K562 (cell line): ENCODE data around the gene SMAP2. TPM values are rescaled to one million over a fixed set of nuclear protein-coding genes. Genes with fewer than 3 reads are reported as not detected.

Source experiments
- ATAC-seq: fragments of 200-7000 bp; cut with Tn5 transposase; 3 replicates; pipeline ENCODE4 v1.9.1; 2020; ENCODE audit warnings: moderate library complexity
- BruUV-seq: library from RNA; stranded (reverse); fragments of 400-500 nt; replicated peaks from 2 replicates; lab custom pipeline; 2021; lab: Mats Ljungman, UMichigan
- CTCF ChIA-PET: fragments of 300-600 bp; formaldehyde crosslinking; extraction: SDS; loops from one replicate; lab custom pipeline; 2021; ENCODE audit warnings: low intra/inter-chr PET ratio; lab: Yijun Ruan, JAX
- POLR2A ChIA-PET: fragments of 300-600, 350-650 bp; sonication (Branson Sonifier 250); formaldehyde crosslinking; extraction: SDS; loops from one replicate; lab custom pipeline; 2021; ENCODE audit warnings: antibody characterized with exemption, inconsistent platforms; lab: Yijun Ruan, JAX
- DNase-seq, 4 experiments: peaks; one replicate each; pipeline versions ENCODE4 v3.0.0 to v3.0.0-alpha.2; 2011 to 2018; ENCODE audit warnings: low spot score in 3 of 4, mixed read lengths in 3 of 4; ENCODE audit errors: extremely low read depth in 1 of 4
- FAIRE-seq: peaks from 2 replicates; lab custom pipeline; 2011; peaks lifted over from hg19 to GRCh38; lab: Jason Lieb, UNC
- H2AFZ ChIP-seq: 2 replicates; pipeline ENCODE4 v1.6.0; 2011; ENCODE audit warnings: low read depth, low read length, control low read depth, inconsistent platforms
- H3K27ac ChIP-seq: fragments of 200-600 bp; 3 replicates; pipeline ENCODE4 v1.8.0; 2011; ENCODE audit warnings: low read depth, mild to moderate bottlenecking, control low read depth, inconsistent platforms, low read length, moderate library complexity, mixed read lengths; ENCODE audit errors: extremely low read depth
- H3K27me3 ChIP-seq, 2 experiments: fragments of 300-600 bp in 1 of 2; 2 replicates in 1 of 2; 3 replicates in 1 of 2; pipeline versions ENCODE4 v1.6.0 to v1.8.0; 2011; ENCODE audit warnings: inconsistent platforms in 2 of 2, low read length in 2 of 2, mild to moderate bottlenecking in 1 of 2, mixed read lengths in 1 of 2, moderate library complexity in 1 of 2; ENCODE audit not compliant: control insufficient read depth in 2 of 2, insufficient read depth in 2 of 2
- H3K36me3 ChIP-seq: fragments of 300-600 bp; 3 replicates; pipeline ENCODE4 v1.8.0; 2011; ENCODE audit warnings: mild to moderate bottlenecking, low read length, inconsistent platforms; ENCODE audit not compliant: control insufficient read depth, insufficient read depth
- H3K4me1 ChIP-seq, 2 experiments: fragments of 200-600 bp in 1 of 2; replicated peaks in 1 of 2; 2 replicates in 1 of 2; 3 replicates in 1 of 2; pipeline versions ENCODE4 v1.5.1 to v1.8.0; 2011; ENCODE audit warnings: inconsistent platforms in 2 of 2, low read length in 2 of 2, mild to moderate bottlenecking in 1 of 2, mixed read lengths in 1 of 2, moderate library complexity in 1 of 2; ENCODE audit not compliant: control insufficient read depth in 2 of 2, insufficient read depth in 2 of 2
- H3K4me2 ChIP-seq: 2 replicates; pipeline ENCODE4 v1.6.1; 2011; ENCODE audit warnings: low read length, control low read depth, inconsistent platforms, mixed read lengths; ENCODE audit not compliant: insufficient read depth
- H3K4me3 ChIP-seq: fragments of 200-600 bp; sonication (generic), shearing (Covaris generic); 2 replicates; pipeline ENCODE4 v1.5.1; 2016; ENCODE audit warnings: control low read depth, inconsistent platforms
- H3K79me2 ChIP-seq: fragments of 200-600 bp; 3 replicates; pipeline ENCODE4 v1.8.0; 2011; ENCODE audit warnings: low read length, inconsistent platforms; ENCODE audit not compliant: control insufficient read depth, insufficient read depth
- H3K9ac ChIP-seq, 2 experiments: 2 replicates each; pipeline versions ENCODE4 v1.6.0 to v1.6.1; 2011; ENCODE audit warnings: low read depth in 2 of 2, low read length in 2 of 2, control low read depth in 1 of 2, inconsistent platforms in 1 of 2, mild to moderate bottlenecking in 1 of 2, mixed read lengths in 1 of 2; ENCODE audit not compliant: insufficient read depth in 1 of 2
- H3K9me1 ChIP-seq: one replicate; pipeline ENCODE4 v1.6.0; 2011; ENCODE audit warnings: inconsistent platforms, mild to moderate bottlenecking, low read length, moderate library complexity; ENCODE audit not compliant: control insufficient read depth, insufficient read depth
- H3K9me3 ChIP-seq: replicated peaks from 2 replicates; pipeline ENCODE4 v1.5.1; 2011; ENCODE audit warnings: low read depth, low read length, inconsistent platforms; ENCODE audit not compliant: control insufficient read depth, insufficient read depth
- H4K20me1 ChIP-seq: replicated peaks from 2 replicates; pipeline ENCODE4 v1.6.1; 2011; ENCODE audit warnings: low read length, inconsistent platforms, mixed read lengths; ENCODE audit not compliant: control insufficient read depth, insufficient read depth
- C11orf30 ChIP-seq: fragments of 450-650 bp; IDR thresholded peaks from 2 replicates; pipeline ENCODE4 v1.6.1; 2016; ENCODE audit warnings: low read depth, mild to moderate bottlenecking
- CCNT2 ChIP-seq: IDR thresholded peaks from 2 replicates; pipeline ENCODE4 v1.6.1; 2011; ENCODE audit warnings: borderline replicate concordance, low read depth, mild to moderate bottlenecking, moderate library complexity, mixed read lengths, low read length; ENCODE audit not compliant: insufficient read length; ENCODE audit errors: extremely low read depth
- CEBPB ChIP-seq: fragments of 450-650 bp; IDR thresholded peaks from 2 replicates; pipeline ENCODE4 v1.6.1; 2016; ENCODE audit warnings: missing genetic modification characterization, missing compliant biosample characterization
- DNMT1 ChIP-seq: fragments of 450-650 bp; IDR thresholded peaks from 2 replicates; pipeline ENCODE4 v1.6.1; 2016; ENCODE audit warnings: antibody characterized with exemption, mild to moderate bottlenecking
- HLTF ChIP-seq: fragments of 450-650 bp; IDR thresholded peaks from 2 replicates; pipeline ENCODE4 v1.6.1; 2016
- KAT8 ChIP-seq: fragments of 450-650 bp; IDR thresholded peaks from 2 replicates; pipeline ENCODE4 v1.6.1; 2016; ENCODE audit warnings: low read depth, mild to moderate bottlenecking
- NCOA2 ChIP-seq, 2 experiments: fragments of 450-650 bp; IDR thresholded peaks; 2 replicates each; pipeline ENCODE4 v1.6.1; 2018; ENCODE audit warnings: mild to moderate bottlenecking in 2 of 2, moderate library complexity in 1 of 2; ENCODE audit not compliant: partially characterized antibody in 2 of 2
- THRB ChIP-seq: fragments of 450-650 bp; formaldehyde crosslinking; conservative IDR thresholded peaks from 2 replicates; pipeline ENCODE4 v1.4.0; 2022; ENCODE audit warnings: mild to moderate bottlenecking, missing genetic modification characterization
- USF1 ChIP-seq: sonication (generic); formaldehyde crosslinking; IDR thresholded peaks from 2 replicates; pipeline ENCODE4 v1.9.0; 2022; ENCODE audit warnings: mild to moderate bottlenecking, missing genetic modification reagents
- ZBTB9 ChIP-seq: fragments of 450-650 bp; formaldehyde crosslinking; IDR thresholded peaks from 2 replicates; pipeline ENCODE4 v1.4.0; 2020; ENCODE audit warnings: mild to moderate bottlenecking, moderate library complexity
- ZFP91 ChIP-seq: sonication (generic); formaldehyde crosslinking; IDR thresholded peaks from 2 replicates; pipeline ENCODE4 v1.8.0; 2022; ENCODE audit warnings: mild to moderate bottlenecking, missing genetic modification reagents
- ZNF121 ChIP-seq: sonication (generic); formaldehyde crosslinking; conservative IDR thresholded peaks from 2 replicates; pipeline ENCODE4 v1.8.0; 2022; ENCODE audit warnings: missing genetic modification reagents
- ZNF184 ChIP-seq: sonication (generic); formaldehyde crosslinking; IDR thresholded peaks from 2 replicates; pipeline ENCODE4 v1.5.0; 2020; ENCODE audit warnings: missing genetic modification reagents
- WGBS: fragments of 100-300 bp; shearing (Covaris generic); methylation state at CpG from one replicate; pipeline ENCODE4 v1.1.6; 2016; ENCODE audit warnings: low coverage, mixed read lengths; ENCODE audit not compliant: insufficient coverage; ENCODE audit errors: missing lambda C conversion rate; 5-methylcytosine and 5-hydroxymethylcytosine counted together
- in situ Hi-C: fragments of 300-500 bp; cut with MboI; formaldehyde crosslinking; loops from 4 replicates; pipeline ENCODE4 v1.15.0; 2018; ENCODE audit warnings: inconsistent platforms, mixed read lengths
- intact Hi-C: fragments of 100-400 bp; cut with micrococcal nuclease; formaldehyde crosslinking; loops from 2 replicates; pipeline ENCODE4 v1.14.2; 2022
- polyA plus RNA-seq, 8 experiments: library from polyadenylated mRNA; depleted of rRNA in 4 of 8; stranded (reverse) in 5 of 8; unstranded in 3 of 8; fragments of >200 nt; fragmentation: Nextera tagmentation in 2 of 8; fragmentation: Illumina TruSeq in 1 of 8; extraction: Ambion mirVana in 2 of 8; extraction: Trizol in 1 of 8; gene quantifications; 2 replicates each; pipeline versions ENCODE4 v1.2.1 to v1.2.3, GENCODE V29; 2011 to 2014; ENCODE audit warnings: inconsistent platforms in 1 of 8, missing spikeins in 1 of 8
- total RNA-seq, 7 experiments: library from RNA; depleted of rRNA in 6 of 7; stranded (reverse); fragments of >200 nt in 6 of 7; fragmentation: Illumina TruSeq in 2 of 7; extraction: Trizol in 2 of 7; gene quantifications; 2 replicates each; pipeline versions ENCODE4 v1.2.1 to v1.2.3, GENCODE V29; 2011 to 2021; ENCODE audit warnings: low replicate concordance in 1 of 7
- TF ChIP-seq, protein P1 (sequence below), 2 experiments: IDR thresholded peaks; 2 replicates each; pipeline ENCODE4 v1.6.1; 2011; ENCODE audit warnings: borderline replicate concordance in 1 of 2, control low read depth in 1 of 2, low read depth in 1 of 2, low read length in 1 of 2, mild to moderate bottlenecking in 1 of 2, mixed read lengths in 1 of 2, moderate library complexity in 1 of 2; ENCODE audit not compliant: insufficient read depth in 1 of 2, insufficient read length in 1 of 2, poor library complexity in 1 of 2, severe bottlenecking in 1 of 2; ENCODE audit errors: extremely low read depth in 1 of 2
- TF ChIP-seq, protein P2 (sequence below): IDR thresholded peaks from 3 replicates; pipeline ENCODE4 v1.6.1; 2011; ENCODE audit warnings: borderline replicate concordance, mild to moderate bottlenecking; ENCODE audit not compliant: insufficient read length, insufficient read depth

Gene SMAP2
- total and polyA plus RNA-seq, 9 of the 15 experiments (the other 6 are each of a cell fraction or from before 2014, with no cell fraction given): 38.7 to 212 (median 94.1) TPM

- Histone ChIP-seq H3K27me3 (no peaks in the 10 kb centered on the region), H3K4me3 (no peak overlapping the region), H4K20me1 (no peaks in the 10 kb centered on the region), H3K9me1 (no peaks in the 10 kb centered on the region), H2AFZ (no peak overlapping the region), H3K27ac (no peak overlapping the region), H3K9ac (no peak overlapping the region), H3K36me3 (no peaks in the 10 kb centered on the region), H3K4me2 (no peak overlapping the region), H3K9me3 (no peaks in the 10 kb centered on the region), H3K4me1 (no peaks in the 10 kb centered on the region), H3K79me2 (no peaks in the 10 kb centered on the region)
- no peak for DNase-seq
- intact Hi-C loops (no loop called here), in situ Hi-C loops (no loop called here)
- no peak for FAIRE-seq
- ChIA-PET CTCF (no interaction called here), POLR2A (no interaction called here)
- BruUV-seq: no TSS peak
- 28% methylated on average over 2 of the region's 2 CpGs for WGBS
- ATAC-seq: no peak
- no peak for TF ChIP-seq ZBTB9 (CRISPR knock-in tag)
- no peak for TF ChIP-seq KAT8
- no peak for TF ChIP-seq HLTF
- no peak for TF ChIP-seq NCOA2 (IDR thresholded peaks at IDR 0.05; ENCODE audit: partially characterized antibody in 2 of 2)
- no peak for TF ChIP-seq ZNF121 (CRISPR knock-in tag)
- TF ChIP-seq, protein P1, sequence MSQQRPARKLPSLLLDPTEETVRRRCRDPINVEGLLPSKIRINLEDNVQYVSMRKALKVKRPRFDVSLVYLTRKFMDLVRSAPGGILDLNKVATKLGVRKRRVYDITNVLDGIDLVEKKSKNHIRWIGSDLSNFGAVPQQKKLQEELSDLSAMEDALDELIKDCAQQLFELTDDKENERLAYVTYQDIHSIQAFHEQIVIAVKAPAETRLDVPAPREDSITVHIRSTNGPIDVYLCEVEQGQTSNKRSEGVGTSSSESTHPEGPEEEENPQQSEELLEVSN (IDR thresholded peaks at IDR 0.05; ENCODE audit: borderline replicate concordance in 1 of 2, extremely low read depth in 1 of 2, insufficient read depth in 1 of 2, insufficient read length in 1 of 2, low read depth in 1 of 2, low read length in 1 of 2, poor library complexity in 1 of 2, severe bottlenecking in 1 of 2): no peak
- TF ChIP-seq ZNF184 (CRISPR knock-in tag): no peak
- TF ChIP-seq DNMT1: no peak
- TF ChIP-seq, protein P2, sequence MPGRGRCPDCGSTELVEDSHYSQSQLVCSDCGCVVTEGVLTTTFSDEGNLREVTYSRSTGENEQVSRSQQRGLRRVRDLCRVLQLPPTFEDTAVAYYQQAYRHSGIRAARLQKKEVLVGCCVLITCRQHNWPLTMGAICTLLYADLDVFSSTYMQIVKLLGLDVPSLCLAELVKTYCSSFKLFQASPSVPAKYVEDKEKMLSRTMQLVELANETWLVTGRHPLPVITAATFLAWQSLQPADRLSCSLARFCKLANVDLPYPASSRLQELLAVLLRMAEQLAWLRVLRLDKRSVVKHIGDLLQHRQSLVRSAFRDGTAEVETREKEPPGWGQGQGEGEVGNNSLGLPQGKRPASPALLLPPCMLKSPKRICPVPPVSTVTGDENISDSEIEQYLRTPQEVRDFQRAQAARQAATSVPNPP: no peak
- TF ChIP-seq THRB (CRISPR knock-in tag): no peak
- TF ChIP-seq USF1 (CRISPR knock-in tag): no peak
- no peak for TF ChIP-seq C11orf30
- no peak for TF ChIP-seq ZFP91
- no peak for TF ChIP-seq CCNT2
- TF ChIP-seq CEBPB (tag): no peak
Observed at GRCh38 chr1:40362199-40362598, 11.3 kb upstream of the SMAP2 start.
